ENCODE measurements around the gene DDRGK1.
A peak's percentile ranks its signal among the peaks of the same experiment; 100 is the strongest.
"Not testable (repeated sequence)": the region's sequence is repeated elsewhere in the genome, so short reads cannot be mapped to it uniquely, and the experiment has no call there.

Gene DDRGK1

DNA sequence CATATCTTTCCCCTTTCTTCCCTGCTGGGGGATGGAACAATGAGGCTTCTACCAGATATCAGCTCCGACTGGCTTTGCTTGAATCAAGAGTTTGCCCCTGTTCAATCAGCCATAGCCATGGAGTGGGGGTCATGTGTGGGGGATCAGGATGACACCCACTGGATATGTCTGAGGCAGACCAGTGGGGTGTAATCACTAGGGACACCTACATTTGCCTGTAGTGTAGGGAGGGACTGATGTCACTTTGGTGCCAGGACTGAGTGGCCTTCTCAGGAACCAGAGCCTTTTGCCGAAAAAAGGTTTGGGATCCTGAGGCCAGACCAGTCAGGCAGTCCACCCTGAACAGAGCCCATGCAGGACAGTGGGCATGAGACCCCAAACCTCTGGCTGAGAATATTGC is 5.9 kb upstream of the DDRGK1 start:
- no peak for DNase-seq

GRCh38 chr20:3209946-3210317 is 5.5 kb upstream of the DDRGK1 start:
- DNase-seq, result peak; percentile 15

DNA sequence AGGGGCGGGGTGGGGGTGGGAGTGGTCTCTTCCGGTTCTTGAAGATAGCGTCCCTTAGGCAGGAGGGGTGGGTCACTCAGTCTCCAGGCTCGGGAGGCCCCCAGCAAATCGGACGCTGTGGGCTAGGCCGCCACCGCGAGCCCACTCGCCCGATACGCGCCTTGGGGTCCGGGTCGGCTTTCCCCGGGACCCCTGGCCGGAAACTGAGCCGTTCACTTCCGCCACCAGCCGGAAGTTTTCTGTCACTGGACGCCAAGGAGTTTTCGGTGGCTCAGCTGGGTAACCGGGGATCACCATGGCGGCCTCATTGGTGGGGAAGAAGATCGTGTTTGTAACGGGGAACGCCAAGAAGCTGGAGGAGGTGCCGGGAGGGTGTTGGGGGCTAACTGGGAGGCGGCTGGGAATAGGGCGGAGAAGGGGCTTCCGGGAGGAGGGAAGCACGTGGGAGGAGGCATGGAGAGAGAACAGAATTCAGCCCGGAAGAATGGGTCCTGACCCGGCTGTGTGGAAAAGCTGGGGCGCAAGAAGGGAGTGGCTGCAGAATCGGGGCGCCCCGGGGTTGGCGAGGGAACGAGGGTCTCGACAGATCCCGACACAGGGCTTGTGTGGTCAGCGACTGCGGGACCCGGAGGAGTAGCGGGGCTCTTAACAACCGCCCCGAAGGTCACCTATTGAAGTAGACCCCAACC is 4.9 kb upstream of the DDRGK1 start, which contains the start of gene ITPA:
Gene ITPA, plus strand, starts transcription at position 242 of the 689 bp plus-strand sequence. Its CDS starts 54 bp downstream, at position 296.
- DNase-seq, result peak; percentile 77

DNA sequence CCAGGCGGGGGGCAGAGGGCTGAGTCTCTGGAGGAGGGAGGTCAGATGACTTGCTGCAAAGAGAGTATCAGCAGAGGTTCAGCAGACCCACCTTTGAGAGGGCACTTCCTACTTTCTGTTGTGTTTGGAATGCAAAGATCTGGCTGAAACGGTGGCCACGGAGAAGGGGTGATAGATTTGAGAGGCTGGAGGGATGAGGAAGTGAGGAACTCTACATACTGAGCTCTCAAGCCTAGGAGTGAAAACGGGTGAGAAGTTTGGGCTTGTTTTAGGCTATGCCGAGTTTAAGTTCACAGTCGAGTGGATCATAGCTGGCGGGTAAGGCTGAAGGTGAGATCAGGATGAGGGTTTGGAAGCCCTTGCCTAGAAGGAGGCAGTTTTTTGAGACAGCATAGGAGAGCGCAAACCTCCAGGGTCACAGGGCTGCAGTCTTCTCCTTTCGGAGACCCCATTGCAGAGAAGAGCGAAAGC is 4.3 kb upstream of the DDRGK1 start:
- peak; percentile 13 for DNase-seq

DNA sequence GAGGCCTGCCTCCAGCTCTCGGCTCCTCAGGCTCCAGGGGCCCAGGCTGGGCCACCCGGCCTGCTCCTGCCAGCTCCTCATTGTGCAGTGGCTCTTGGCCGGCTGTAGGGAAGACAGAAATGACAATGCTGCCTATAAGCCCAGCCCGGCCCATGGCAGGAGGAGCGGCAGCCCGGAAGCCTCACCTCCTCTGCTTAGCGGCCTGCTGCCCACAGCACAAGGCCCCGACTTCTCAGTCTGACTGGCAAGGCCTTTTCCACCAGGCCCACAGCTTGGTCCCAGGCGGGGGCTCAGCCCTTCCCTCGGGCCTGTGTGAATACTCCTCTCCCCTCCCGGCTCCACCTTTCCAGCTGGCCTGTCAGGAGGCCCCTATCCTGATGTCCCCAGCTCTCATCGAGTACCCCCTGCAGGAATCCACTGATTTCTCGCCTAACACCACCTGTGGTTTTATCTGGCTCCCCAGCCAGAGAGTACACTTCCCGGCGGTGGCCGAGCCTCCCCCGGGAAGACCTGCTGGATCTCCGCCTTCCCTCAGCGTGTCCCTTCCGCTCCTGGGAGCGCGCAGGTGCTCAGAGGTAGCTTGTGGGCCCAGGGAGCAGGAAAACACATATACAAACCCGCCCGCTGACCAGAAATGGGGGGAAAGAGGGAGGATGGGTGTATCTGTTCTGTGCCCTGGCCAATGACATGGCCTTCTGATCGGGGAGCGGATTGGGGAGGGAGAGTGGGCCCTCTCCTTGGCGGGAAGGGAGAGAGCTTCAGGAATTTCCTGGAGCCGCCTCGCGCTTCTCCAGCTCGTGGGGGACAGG is 963 bp downstream of the DDRGK1 start:
- DNase-seq, result peak; percentile 62

GRCh38 chr20:3202965-3203314 is 1.5 kb downstream of the DDRGK1 start:
- DNase-seq, result no peak

- DNase-seq, result no peak
Observed at GRCh38 chr20:3199976-3200755, 4.3 kb downstream of the DDRGK1 start.

GRCh38 chr20:3199206-3199605 is 5.3 kb downstream of the DDRGK1 start:
- no peak for DNase-seq

DNA sequence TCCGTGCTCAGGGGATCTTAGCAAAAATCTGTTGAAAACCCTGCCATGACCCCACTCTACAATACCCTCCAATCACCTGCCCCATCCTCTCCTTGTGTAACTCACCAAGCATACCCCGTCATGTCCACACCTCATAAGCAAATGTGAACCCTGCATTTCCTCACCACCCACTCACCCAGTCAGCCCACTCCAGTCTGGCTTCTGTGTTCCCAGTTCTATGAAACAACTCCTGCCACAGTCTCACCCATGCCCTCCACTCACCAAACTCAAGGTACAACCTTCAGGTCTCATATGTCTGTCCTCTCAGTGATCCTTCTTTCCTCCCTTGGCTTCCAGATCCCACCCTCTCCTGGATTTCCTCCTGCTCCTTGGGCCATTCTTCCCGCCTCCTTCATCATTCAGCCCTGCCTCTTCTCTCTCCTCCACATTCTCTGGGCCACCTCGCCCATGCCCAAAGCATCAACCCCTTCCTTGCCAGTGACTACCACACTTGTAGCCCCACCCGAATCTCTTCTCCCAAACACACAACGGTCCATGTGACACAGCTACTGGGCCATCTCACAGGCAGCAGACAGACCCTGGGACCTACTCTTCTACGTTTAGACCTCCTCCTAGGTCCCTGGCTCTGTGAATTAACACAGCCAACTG is 8.8 kb downstream of the DDRGK1 start:
- no peak for DNase-seq

DNA sequence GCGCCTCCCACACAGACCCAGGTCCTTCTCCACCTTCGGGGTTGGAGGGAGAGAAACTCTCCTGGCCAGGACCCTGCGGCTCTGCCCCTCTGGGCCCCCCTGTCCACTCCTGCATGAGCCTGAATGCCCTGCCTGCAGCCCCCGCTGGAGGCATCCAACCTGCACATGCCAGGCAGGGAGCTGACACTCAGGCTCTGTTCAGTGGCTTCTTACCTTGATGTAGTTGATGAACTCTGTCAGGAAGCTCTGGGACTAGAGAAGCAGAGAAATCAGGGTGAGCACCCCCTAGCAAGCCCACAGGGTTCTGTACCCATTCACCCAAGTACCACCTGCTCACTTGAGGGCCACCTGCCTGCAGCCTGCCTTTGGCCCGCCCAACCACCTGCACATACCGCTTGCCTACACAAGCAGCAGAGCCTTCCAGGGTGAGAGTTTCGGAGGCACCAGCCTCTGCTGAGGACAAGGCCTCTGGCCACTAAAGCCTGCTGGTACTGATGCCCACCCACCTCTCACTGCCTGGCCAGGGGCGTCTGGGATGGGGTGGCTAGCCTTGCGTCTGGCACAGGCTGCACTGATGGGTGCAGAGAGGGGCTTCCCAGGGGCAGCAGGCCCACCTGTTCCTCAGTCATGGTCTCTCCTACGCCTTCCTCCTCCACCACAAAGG is 9.7 kb downstream of the DDRGK1 start:
- DNase-seq, result no peak

- no peak for DNase-seq
Observed at GRCh38 chr20:3193806-3194616, 10.5 kb downstream of the DDRGK1 start.

- DNase-seq, result no peak
Observed at GRCh38 chr20:3192226-3193015, 12.1 kb downstream of the DDRGK1 start.

DNA sequence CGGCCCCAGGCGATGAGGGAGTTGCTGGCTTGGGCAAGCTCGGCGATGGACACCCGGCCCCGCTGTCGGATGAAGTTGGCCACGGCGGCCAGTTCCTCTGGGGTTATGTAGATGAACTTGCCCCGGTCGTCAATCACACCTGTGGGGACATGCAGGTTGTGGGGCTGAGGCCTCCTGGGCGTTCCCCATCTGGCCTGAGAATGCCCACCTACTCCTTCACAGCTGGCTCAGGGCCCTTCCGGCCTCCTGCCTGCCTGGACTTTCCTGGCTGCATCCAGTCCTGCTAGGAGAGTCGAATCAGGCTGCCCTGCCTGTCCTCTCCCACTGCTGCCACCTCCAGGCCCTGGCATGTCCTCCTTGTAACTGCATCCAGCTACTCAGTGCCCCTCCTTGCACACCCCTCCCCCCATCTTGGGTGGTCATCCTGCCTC is 13.8 kb downstream of the DDRGK1 start:
- no peak for DNase-seq

- DNase-seq, result no peak
Observed at GRCh38 chr20:3189561-3190131, 14.8 kb downstream of the DDRGK1 start.

GRCh38 chr20:3188823-3189413 is 15.6 kb downstream of the DDRGK1 start:
- no peak for DNase-seq

DNA sequence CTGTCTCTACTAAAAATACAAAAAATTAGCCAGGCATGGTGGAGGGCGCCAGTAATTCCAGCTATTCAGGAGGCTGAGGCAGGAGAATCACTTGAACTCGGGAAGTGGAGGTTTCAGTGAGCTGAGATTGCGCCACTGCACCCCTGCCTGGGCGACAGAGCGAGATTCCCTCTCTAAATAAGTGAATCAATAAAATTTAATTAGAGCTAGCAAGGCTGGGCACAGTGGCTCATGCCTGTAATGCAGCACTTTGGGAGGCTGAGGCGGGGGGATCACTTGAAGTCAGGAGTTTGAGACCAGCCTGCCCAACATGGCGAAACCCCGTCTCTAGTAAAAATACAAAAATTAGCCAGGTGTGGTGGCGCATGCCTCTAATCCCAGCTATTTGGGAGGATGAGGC is 16.6 kb downstream of the DDRGK1 start:
- not testable (repeated sequence) for DNase-seq

GRCh38 chr20:3183896-3184612 is 20.4 kb downstream of the DDRGK1 start:
- no peak for DNase-seq

DNA sequence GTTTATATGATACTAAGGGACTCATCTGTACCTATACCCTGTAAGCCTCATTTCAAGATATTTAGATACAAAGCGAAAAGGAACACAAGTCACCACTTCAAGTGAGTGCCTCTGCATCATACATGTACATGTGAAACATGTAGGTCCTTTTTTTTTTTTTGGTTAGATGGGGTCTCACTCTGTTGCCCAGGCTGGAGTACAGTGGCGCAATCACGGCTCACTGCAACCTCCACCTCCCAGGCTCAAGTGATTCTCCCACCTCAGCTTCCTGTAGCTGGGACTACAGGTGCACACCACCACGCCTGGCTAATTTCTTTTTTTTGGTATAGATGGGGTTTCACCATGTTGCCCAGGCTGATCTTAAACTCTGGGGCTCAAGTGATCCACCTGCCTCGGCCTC is 22.1 kb downstream of the DDRGK1 start:
- DNase-seq, result not testable (repeated sequence)

DNA sequence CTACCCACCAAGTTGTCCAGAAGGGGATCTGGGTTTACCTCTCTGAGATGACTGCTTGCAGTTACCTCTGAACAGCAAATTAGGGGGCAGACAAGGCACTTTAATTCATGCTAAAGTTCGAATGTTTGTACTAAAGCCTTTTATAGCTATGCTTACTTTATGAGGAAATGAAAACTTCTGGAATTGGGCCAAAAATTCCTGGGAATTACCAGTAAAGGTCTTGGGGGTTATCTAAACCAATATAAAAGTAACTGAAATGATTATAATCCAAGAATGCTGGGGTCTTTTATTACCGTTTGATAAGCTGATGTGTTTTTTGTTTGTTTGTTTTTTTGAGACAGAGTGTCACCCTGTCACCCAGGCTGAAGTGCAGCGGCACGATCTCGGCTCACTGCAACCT is 23.2 kb downstream of the DDRGK1 start:
- DNase-seq, result no peak
